K562 (cell line): ENCODE data around the gene PRR35. TPM values are rescaled to one million over a fixed set of nuclear protein-coding genes. Genes with fewer than 3 reads are reported as not detected.

ENCODE experiments used
- DIDO1 ChIP-seq: fragments of 450-650 bp; IDR thresholded peaks from 2 replicates; pipeline ENCODE4 v1.6.1; 2016; ENCODE audit warnings: low read depth, missing biosample characterization, missing genetic modification characterization
- E2F6 ChIP-seq, 2 experiments: IDR thresholded peaks; 2 replicates each; pipeline ENCODE4 v1.6.1; 2011; ENCODE audit warnings: borderline replicate concordance in 1 of 2, control low read depth in 1 of 2, low read depth in 1 of 2, low read length in 1 of 2, mild to moderate bottlenecking in 1 of 2, mixed read lengths in 1 of 2, moderate library complexity in 1 of 2; ENCODE audit not compliant: insufficient read depth in 1 of 2, insufficient read length in 1 of 2, poor library complexity in 1 of 2, severe bottlenecking in 1 of 2; ENCODE audit errors: extremely low read depth in 1 of 2
- ELF1 ChIP-seq: fragments of 200-800 bp; sonication (Bioruptor generic); IDR thresholded peaks from 2 replicates; pipeline ENCODE4 v1.6.1; 2016; ENCODE audit warnings: missing genetic modification characterization, missing compliant biosample characterization
- HOMEZ ChIP-seq: fragments of 250-450 bp; sonication (Bioruptor Pico); IDR thresholded peaks from 2 replicates; pipeline ENCODE4 v1.4.0; 2020; ENCODE audit warnings: mild to moderate bottlenecking, moderate library complexity
- ID3 ChIP-seq, 2 experiments: fragments of 250-450 bp in 1 of 2; fragments of 450-650 bp in 1 of 2; sonication (Bioruptor Pico) in 1 of 2; IDR thresholded peaks; 2 replicates each; pipeline versions ENCODE4 v1.6.1 to v1.8.0; 2016 to 2021; ENCODE audit warnings: mild to moderate bottlenecking in 2 of 2, moderate library complexity in 2 of 2, missing compliant biosample characterization in 1 of 2, missing genetic modification characterization in 1 of 2
- NBN ChIP-seq: fragments of 450-650 bp; IDR thresholded peaks from 2 replicates; pipeline ENCODE4 v1.6.1; 2016; ENCODE audit warnings: low read depth, mild to moderate bottlenecking
- NR3C1 ChIP-seq: sonication (generic); formaldehyde crosslinking; IDR thresholded peaks from 2 replicates; pipeline ENCODE4 v1.8.1; 2022; ENCODE audit warnings: missing genetic modification reagents
- PHF21A ChIP-seq: fragments of 450-650 bp; IDR thresholded peaks from 2 replicates; pipeline ENCODE4 v1.6.1; 2017; ENCODE audit warnings: low read depth, borderline replicate concordance
- PRDM10 ChIP-seq: fragments of 450-650 bp; IDR thresholded peaks from 2 replicates; pipeline ENCODE4 v1.6.1; 2018; ENCODE audit not compliant: partially characterized antibody
- TOE1 ChIP-seq, 2 experiments: fragments of 450-650 bp in 1 of 2; sonication (generic) in 1 of 2; formaldehyde crosslinking in 1 of 2; IDR thresholded peaks; 2 replicates each; pipeline versions ENCODE4 v1.7.1 to v1.8.0; 2016 to 2022; ENCODE audit warnings: borderline replicate concordance in 2 of 2, mild to moderate bottlenecking in 2 of 2, antibody characterized with exemption in 1 of 2, inconsistent platforms in 1 of 2, low read depth in 1 of 2, missing genetic modification reagents in 1 of 2, moderate library complexity in 1 of 2
- ZBTB34 ChIP-seq: fragments of 250-450 bp; sonication (Bioruptor Pico); IDR thresholded peaks from 2 replicates; pipeline ENCODE4 v1.8.0; 2021; ENCODE audit warnings: mild to moderate bottlenecking, moderate library complexity
- ZFP1 ChIP-seq: fragments of 450-650 bp; formaldehyde crosslinking; IDR thresholded peaks from 2 replicates; pipeline ENCODE4 v1.4.0; 2020; ENCODE audit warnings: mild to moderate bottlenecking, mixed read lengths
- ZNF133 ChIP-seq: fragments of 250-450 bp; sonication (Bioruptor Pico); IDR thresholded peaks from 2 replicates; pipeline ENCODE4 v1.4.0; 2020; ENCODE audit warnings: mild to moderate bottlenecking
- ZNF197 ChIP-seq: fragments of 200-800 bp; sonication (Bioruptor generic); IDR thresholded peaks from 2 replicates; pipeline ENCODE4 v1.6.1; 2016; ENCODE audit warnings: low read depth, missing genetic modification characterization, missing compliant biosample characterization
- ZNF282 ChIP-seq: sonication (generic); formaldehyde crosslinking; IDR thresholded peaks from 2 replicates; pipeline ENCODE4 v1.8.1; 2023; ENCODE audit warnings: missing genetic modification reagents
- ZNF717 ChIP-seq: fragments of 250-450 bp; sonication (Bioruptor Pico); IDR thresholded peaks from 2 replicates; pipeline ENCODE4 v1.5.0; 2021
- polyA plus RNA-seq, 8 experiments: library from polyadenylated mRNA; depleted of rRNA in 4 of 8; stranded (reverse) in 5 of 8; unstranded in 3 of 8; fragments of >200 nt; fragmentation: Nextera tagmentation in 2 of 8; fragmentation: Illumina TruSeq in 1 of 8; extraction: Ambion mirVana in 2 of 8; extraction: Trizol in 1 of 8; gene quantifications; 2 replicates each; pipeline versions ENCODE4 v1.2.1 to v1.2.3, GENCODE V29; 2011 to 2014; ENCODE audit warnings: inconsistent platforms in 1 of 8, missing spikeins in 1 of 8
- total RNA-seq, 7 experiments: library from RNA; depleted of rRNA in 6 of 7; stranded (reverse); fragments of >200 nt in 6 of 7; fragmentation: Illumina TruSeq in 2 of 7; extraction: Trizol in 2 of 7; gene quantifications; 2 replicates each; pipeline versions ENCODE4 v1.2.1 to v1.2.3, GENCODE V29; 2011 to 2021; ENCODE audit warnings: low replicate concordance in 1 of 7

Gene PRR35
- total and polyA plus RNA-seq, 9 of the 15 experiments (the other 6 are each of a cell fraction or from before 2014, with no cell fraction given), result 0.17 to 0.45 (median 0.21) TPM; not detected in 5

GRCh38 chr16:528111-529011 is 31.8 kb upstream of the PRR35 start (continued):
- peak; percentile 42; the same call in 1 of the 2 replicates for TF ChIP-seq TOE1 (IDR thresholded peaks at IDR 0.05; ENCODE audit: borderline replicate concordance)
- TF ChIP-seq TOE1 (CRISPR knock-in tag; IDR thresholded peaks at IDR 0.05; ENCODE audit: borderline replicate concordance, low read depth), result 0 out of 2 replicates have a peak, but pooled peaks have one; percentile 53
- TF ChIP-seq ZNF197 (CRISPR knock-in tag), result no peak
- TF ChIP-seq ZBTB34 (CRISPR knock-in tag), result no peak
- TF ChIP-seq ZFP1 (CRISPR knock-in tag), result no peak
- TF ChIP-seq HOMEZ (CRISPR knock-in tag), result no peak
- peak; percentile 93 to 97 for TF ChIP-seq E2F6 (IDR thresholded peaks at IDR 0.05; ENCODE audit: borderline replicate concordance in 1 of 2, extremely low read depth in 1 of 2, insufficient read depth in 1 of 2, insufficient read length in 1 of 2, low read depth in 1 of 2, low read length in 1 of 2, poor library complexity in 1 of 2, severe bottlenecking in 1 of 2)
- peak; percentile 68 for TF ChIP-seq PRDM10
- no peak for TF ChIP-seq ZNF717
- TF ChIP-seq ELF1 (tag), result no peak; the same call in 1 of the 2 replicates
- no peak for TF ChIP-seq NBN
- TF ChIP-seq PHF21A, result no peak
- TF ChIP-seq ZNF133 (CRISPR knock-in tag), result no peak
- peak; percentile 85 for TF ChIP-seq NR3C1
- 0 out of 2 replicates have a peak, but pooled peaks have one; percentile 81 for TF ChIP-seq ZNF282 (CRISPR knock-in tag)
- no peak for TF ChIP-seq DIDO1 (tag)
- TF ChIP-seq ID3 (CRISPR knock-in tag; IDR thresholded peaks at IDR 0.05), result no peak
- TF ChIP-seq ID3 (tag; IDR thresholded peaks at IDR 0.05), result 0 out of 2 replicates have a peak, but pooled peaks have one; percentile 37
